ENCODE measurements around the gene CPNE4.

DNA sequence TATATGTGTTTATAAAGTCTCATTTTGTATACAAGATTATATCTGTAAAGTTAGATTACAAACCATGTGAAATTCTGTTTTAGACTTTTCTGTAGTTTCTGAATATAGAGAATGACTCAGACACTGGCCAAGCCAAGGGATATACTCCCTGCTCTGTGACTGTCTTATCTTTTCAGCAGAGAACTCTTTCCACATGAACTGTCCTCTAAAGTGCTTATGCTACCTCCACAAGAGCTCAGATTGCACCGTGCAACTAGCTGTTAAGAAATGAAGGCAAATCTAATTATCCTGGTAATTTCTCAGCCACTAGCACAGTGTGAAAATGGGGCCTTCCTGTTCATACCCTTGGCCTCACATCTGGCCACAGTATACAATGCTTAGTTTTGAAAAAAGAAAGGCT, 44.3 kb upstream of the CPNE4 start:
- TF ChIP-seq, protein P1, sequence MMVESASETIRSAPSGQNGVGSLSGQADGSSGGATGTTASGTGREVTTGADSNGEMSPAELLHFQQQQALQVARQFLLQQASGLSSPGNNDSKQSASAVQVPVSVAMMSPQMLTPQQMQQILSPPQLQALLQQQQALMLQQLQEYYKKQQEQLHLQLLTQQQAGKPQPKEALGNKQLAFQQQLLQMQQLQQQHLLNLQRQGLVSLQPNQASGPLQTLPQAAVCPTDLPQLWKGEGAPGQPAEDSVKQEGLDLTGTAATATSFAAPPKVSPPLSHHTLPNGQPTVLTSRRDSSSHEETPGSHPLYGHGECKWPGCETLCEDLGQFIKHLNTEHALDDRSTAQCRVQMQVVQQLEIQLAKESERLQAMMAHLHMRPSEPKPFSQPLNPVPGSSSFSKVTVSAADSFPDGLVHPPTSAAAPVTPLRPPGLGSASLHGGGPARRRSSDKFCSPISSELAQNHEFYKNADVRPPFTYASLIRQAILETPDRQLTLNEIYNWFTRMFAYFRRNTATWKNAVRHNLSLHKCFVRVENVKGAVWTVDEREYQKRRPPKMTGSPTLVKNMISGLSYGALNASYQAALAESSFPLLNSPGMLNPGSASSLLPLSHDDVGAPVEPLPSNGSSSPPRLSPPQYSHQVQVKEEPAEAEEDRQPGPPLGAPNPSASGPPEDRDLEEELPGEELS (CRISPR knock-in tag; IDR thresholded peaks at IDR 0.05; ENCODE audit: borderline replicate concordance), result no peak
- TF ChIP-seq BACH1 (tag; IDR thresholded peaks at IDR 0.05) (no peak), SMARCA4 (IDR thresholded peaks at IDR 0.05) (no peak), ZNF140 (CRISPR knock-in tag; IDR thresholded peaks at IDR 0.05) (no peak)
- TF ChIP-seq, protein P2, sequence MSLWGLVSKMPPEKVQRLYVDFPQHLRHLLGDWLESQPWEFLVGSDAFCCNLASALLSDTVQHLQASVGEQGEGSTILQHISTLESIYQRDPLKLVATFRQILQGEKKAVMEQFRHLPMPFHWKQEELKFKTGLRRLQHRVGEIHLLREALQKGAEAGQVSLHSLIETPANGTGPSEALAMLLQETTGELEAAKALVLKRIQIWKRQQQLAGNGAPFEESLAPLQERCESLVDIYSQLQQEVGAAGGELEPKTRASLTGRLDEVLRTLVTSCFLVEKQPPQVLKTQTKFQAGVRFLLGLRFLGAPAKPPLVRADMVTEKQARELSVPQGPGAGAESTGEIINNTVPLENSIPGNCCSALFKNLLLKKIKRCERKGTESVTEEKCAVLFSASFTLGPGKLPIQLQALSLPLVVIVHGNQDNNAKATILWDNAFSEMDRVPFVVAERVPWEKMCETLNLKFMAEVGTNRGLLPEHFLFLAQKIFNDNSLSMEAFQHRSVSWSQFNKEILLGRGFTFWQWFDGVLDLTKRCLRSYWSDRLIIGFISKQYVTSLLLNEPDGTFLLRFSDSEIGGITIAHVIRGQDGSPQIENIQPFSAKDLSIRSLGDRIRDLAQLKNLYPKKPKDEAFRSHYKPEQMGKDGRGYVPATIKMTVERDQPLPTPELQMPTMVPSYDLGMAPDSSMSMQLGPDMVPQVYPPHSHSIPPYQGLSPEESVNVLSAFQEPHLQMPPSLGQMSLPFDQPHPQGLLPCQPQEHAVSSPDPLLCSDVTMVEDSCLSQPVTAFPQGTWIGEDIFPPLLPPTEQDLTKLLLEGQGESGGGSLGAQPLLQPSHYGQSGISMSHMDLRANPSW (CRISPR knock-in tag; IDR thresholded peaks at IDR 0.05), result no peak
- TF ChIP-seq, protein P3, sequence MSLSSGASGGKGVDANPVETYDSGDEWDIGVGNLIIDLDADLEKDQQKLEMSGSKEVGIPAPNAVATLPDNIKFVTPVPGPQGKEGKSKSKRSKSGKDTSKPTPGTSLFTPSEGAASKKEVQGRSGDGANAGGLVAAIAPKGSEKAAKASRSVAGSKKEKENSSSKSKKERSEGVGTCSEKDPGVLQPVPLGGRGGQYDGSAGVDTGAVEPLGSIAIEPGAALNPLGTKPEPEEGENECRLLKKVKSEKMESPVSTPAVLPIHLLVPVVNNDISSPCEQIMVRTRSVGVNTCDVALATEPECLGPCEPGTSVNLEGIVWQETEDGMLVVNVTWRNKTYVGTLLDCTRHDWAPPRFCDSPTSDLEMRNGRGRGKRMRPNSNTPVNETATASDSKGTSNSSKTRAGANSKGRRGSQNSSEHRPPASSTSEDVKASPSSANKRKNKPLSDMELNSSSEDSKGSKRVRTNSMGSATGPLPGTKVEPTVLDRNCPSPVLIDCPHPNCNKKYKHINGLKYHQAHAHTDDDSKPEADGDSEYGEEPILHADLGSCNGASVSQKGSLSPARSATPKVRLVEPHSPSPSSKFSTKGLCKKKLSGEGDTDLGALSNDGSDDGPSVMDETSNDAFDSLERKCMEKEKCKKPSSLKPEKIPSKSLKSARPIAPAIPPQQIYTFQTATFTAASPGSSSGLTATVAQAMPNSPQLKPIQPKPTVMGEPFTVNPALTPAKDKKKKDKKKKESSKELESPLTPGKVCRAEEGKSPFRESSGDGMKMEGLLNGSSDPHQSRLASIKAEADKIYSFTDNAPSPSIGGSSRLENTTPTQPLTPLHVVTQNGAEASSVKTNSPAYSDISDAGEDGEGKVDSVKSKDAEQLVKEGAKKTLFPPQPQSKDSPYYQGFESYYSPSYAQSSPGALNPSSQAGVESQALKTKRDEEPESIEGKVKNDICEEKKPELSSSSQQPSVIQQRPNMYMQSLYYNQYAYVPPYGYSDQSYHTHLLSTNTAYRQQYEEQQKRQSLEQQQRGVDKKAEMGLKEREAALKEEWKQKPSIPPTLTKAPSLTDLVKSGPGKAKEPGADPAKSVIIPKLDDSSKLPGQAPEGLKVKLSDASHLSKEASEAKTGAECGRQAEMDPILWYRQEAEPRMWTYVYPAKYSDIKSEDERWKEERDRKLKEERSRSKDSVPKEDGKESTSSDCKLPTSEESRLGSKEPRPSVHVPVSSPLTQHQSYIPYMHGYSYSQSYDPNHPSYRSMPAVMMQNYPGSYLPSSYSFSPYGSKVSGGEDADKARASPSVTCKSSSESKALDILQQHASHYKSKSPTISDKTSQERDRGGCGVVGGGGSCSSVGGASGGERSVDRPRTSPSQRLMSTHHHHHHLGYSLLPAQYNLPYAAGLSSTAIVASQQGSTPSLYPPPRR (CRISPR knock-in tag; IDR thresholded peaks at IDR 0.05; ENCODE audit: borderline replicate concordance), result no peak

Data from K562 (cell line).